Neural progenitor cell (in vitro differentiated cells): ENCODE data around the gene TSPAN2.

ENCODE experiments used
- EZH2 ChIP-seq: fragments of 200-600 bp; sonication (generic); IDR thresholded peaks from 2 replicates; pipeline ENCODE4 v1.6.1; 2017; ENCODE audit warnings: antibody characterized with exemption, mild to moderate bottlenecking, moderate library complexity
- EZH2phosphoT487 ChIP-seq: fragments of 200-600 bp; sonication (generic); IDR thresholded peaks from 2 replicates; pipeline ENCODE4 v1.6.1; 2017; ENCODE audit warnings: antibody characterized with exemption
- TF ChIP-seq, protein P1 (sequence below): fragments of 200-600 bp; sonication (generic); IDR thresholded peaks from 2 replicates; pipeline ENCODE4 v1.5.1; 2017; ENCODE audit warnings: antibody characterized with exemption, mild to moderate bottlenecking

DNA sequence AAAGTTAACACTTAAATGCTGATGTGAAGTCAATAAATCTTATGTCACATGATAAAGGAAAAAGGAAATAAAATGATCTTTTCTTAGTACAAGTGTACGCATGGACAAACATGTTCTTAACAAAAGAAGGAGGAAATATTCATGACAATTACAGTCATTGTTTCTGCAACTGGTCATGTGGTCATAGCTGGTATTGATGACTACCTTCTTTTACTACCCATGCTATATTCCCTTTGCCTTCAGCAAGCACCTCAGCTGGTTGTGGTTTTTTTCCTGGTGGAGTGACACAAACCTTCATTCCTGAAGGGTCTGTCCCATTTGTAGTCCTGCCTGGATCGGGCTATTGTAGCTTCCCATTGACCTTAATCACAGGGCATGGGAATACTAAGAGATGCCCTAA is 83.1 kb downstream of the TSPAN2 start:
- TF ChIP-seq, protein P1, sequence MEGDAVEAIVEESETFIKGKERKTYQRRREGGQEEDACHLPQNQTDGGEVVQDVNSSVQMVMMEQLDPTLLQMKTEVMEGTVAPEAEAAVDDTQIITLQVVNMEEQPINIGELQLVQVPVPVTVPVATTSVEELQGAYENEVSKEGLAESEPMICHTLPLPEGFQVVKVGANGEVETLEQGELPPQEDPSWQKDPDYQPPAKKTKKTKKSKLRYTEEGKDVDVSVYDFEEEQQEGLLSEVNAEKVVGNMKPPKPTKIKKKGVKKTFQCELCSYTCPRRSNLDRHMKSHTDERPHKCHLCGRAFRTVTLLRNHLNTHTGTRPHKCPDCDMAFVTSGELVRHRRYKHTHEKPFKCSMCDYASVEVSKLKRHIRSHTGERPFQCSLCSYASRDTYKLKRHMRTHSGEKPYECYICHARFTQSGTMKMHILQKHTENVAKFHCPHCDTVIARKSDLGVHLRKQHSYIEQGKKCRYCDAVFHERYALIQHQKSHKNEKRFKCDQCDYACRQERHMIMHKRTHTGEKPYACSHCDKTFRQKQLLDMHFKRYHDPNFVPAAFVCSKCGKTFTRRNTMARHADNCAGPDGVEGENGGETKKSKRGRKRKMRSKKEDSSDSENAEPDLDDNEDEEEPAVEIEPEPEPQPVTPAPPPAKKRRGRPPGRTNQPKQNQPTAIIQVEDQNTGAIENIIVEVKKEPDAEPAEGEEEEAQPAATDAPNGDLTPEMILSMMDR, result no peak
- no peak for TF ChIP-seq EZH2
- TF ChIP-seq EZH2phosphoT487, result no peak
